Right lobe of liver (tissue), 6 donors: ENCODE data around the gene XKR8. TPM values are rescaled to one million over a fixed set of nuclear protein-coding genes. Genes with fewer than 3 reads are reported as not detected.

Source experiments
- ATAC-seq, 4 donors: fragments of 200-7000 bp; cut with Tn5 transposase; one replicate each; pipeline ENCODE4 v1.9.1; 2020; ENCODE audit warnings: mild to moderate bottlenecking in 4 of 4, moderate library complexity in 4 of 4
- DNase-seq, 3 donors: peaks; one replicate each; pipeline ENCODE4 v3.0.0-alpha.2; 2020
- H3K27ac ChIP-seq, 3 donors: fragments of 200-600 bp; one replicate each; pipeline ENCODE4 v1.8.0; 2022
- H3K27me3 ChIP-seq, 2 donors: fragments of 200-600 bp; one replicate each; pipeline ENCODE4 v1.8.0; 2022
- H3K36me3 ChIP-seq, 4 donors: fragments of 200-600 bp; sonication (generic) in 1 of 4; one replicate each; pipeline versions ENCODE4 v1.5.1 to v1.8.0; 2017 to 2022; ENCODE audit warnings: control low read depth in 1 of 4
- H3K4me1 ChIP-seq, 4 donors: fragments of 200-600 bp; sonication (generic) in 1 of 4; one replicate each; pipeline versions ENCODE4 v1.5.1 to v1.8.0; 2017 to 2022; ENCODE audit warnings: control low read depth in 1 of 4
- H3K4me3 ChIP-seq, 3 donors: fragments of 200-600 bp; one replicate each; pipeline ENCODE4 v1.8.0; 2022
- H3K9me3 ChIP-seq, 4 donors: fragments of 200-600 bp; sonication (generic) in 1 of 4; one replicate each; pipeline versions ENCODE4 v1.5.1 to v1.8.0; 2017 to 2022; ENCODE audit warnings: control low read depth in 1 of 4
- POLR2A ChIP-seq: fragments of 450-650 bp; IDR thresholded peaks from one replicate; pipeline ENCODE4 v1.6.1; 2017; ENCODE audit warnings: antibody characterized with exemption, mild to moderate bottlenecking
- WGBS: methylation state at CpG from one replicate; pipeline ENCODE4 v1.1.6; 2018; ENCODE audit warnings: low coverage, low lambda C conversion rate; ENCODE audit not compliant: insufficient coverage; ENCODE audit errors: missing lambda C conversion rate; 5-methylcytosine and 5-hydroxymethylcytosine counted together
- intact Hi-C, 2 donors: fragments of 100-400 bp; cut with DNase I; formaldehyde crosslinking; loops; one replicate each; pipeline versions ENCODE4 v1.11.2 to v1.14.1; 2022
- total RNA-seq, 6 experiments: library from RNA; depleted of rRNA in 2 of 6; stranded (reverse); fragments of >200 nt in 2 of 6; fragmentation: NEBNext Ultra II Directional in 3 of 6; extraction: Animal tissue kit (Norgen Biotek cat#: 25700) in 3 of 6; gene quantifications; one replicate each; pipeline versions ENCODE4 v1.1.0 to v1.2.4, GENCODE V29; 2016 to 2023
- TF ChIP-seq, protein P1 (sequence below), 4 donors: fragments of 200-600 bp in 3 of 4; fragments of 450-650 bp in 1 of 4; IDR thresholded peaks; one replicate each; pipeline versions ENCODE4 v1.5.1 to v1.8.0; 2016 to 2022; ENCODE audit warnings: antibody characterized with exemption in 4 of 4, mild to moderate bottlenecking in 2 of 4
- donor health status: DM: no; HTN: yes; CAD: no.
- donor health status: DM: no; HTN: no; CAD: no.
- donor health status: DM: no; HTN: no; CAD: no.
- donor health status: DM: no; HTN: yes; CAD: no.
- donor health status: DM: no; HTN: yes; CAD: no.

XKR8 gene
- total RNA-seq, 6 experiments from 2014 or later, result 5.5 to 8.7 (median 7.1) TPM

DNA sequence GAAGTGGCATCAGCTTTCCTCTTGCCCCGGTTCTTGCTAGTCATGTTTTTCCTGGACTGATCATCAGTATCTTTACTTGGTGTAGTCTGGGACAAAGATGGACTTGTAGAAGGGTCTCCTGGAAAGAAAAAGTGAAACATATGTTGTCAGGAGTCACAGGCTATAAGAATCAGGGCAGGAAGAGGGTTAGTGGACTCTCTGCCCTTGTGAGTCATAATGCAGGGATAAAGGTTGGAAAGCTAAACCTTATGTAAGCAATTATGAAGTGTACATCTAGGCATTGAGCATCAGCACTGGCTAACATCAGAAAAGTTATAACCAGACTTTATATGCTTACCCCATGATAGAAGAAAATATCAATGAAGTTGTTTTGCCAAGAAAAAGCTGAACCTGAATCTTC lies 51.2 kb downstream of the XKR8 start:
- Histone ChIP-seq H3K4me3 (no peak overlapping the region), H3K36me3 (peaks cover 0 to 30% (median 12%) of the 10 kb centered on the region in 4 donors), H3K4me1 (no peaks in the 10 kb centered on the region), H3K27ac (no peak overlapping the region), H3K9me3 (no peaks in the 10 kb centered on the region), H3K27me3 (no peaks in the 10 kb centered on the region)
- DNase-seq (no peak), ATAC-seq (peak in 1 of 4 donors; percentile 71)
- WGBS, result 100% methylated on average over 1 of the region's 1 CpG
- TF ChIP-seq POLR2A, result no peak
- TF ChIP-seq, protein P1, sequence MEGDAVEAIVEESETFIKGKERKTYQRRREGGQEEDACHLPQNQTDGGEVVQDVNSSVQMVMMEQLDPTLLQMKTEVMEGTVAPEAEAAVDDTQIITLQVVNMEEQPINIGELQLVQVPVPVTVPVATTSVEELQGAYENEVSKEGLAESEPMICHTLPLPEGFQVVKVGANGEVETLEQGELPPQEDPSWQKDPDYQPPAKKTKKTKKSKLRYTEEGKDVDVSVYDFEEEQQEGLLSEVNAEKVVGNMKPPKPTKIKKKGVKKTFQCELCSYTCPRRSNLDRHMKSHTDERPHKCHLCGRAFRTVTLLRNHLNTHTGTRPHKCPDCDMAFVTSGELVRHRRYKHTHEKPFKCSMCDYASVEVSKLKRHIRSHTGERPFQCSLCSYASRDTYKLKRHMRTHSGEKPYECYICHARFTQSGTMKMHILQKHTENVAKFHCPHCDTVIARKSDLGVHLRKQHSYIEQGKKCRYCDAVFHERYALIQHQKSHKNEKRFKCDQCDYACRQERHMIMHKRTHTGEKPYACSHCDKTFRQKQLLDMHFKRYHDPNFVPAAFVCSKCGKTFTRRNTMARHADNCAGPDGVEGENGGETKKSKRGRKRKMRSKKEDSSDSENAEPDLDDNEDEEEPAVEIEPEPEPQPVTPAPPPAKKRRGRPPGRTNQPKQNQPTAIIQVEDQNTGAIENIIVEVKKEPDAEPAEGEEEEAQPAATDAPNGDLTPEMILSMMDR (IDR thresholded peaks at IDR 0.05), result no peak
- intact Hi-C loops, result no loop called here

Other genes starting within 250 kb of the XKR8 start
- gene FAM76A, start 234.0 kb upstream of the XKR8 start, total RNA-seq, result 1 to 10 TPM; 3.5 to 7.4 (median 4.9) TPM
- 10 to 100 TPM; 15.2 to 32.7 (median 19.5) TPM for gene STX12, start 186.8 kb upstream of the XKR8 start, total RNA-seq
- 10 to 100 TPM; 12.4 to 18.6 (median 13.0) TPM for gene PPP1R8, start 129.2 kb upstream of the XKR8 start, total RNA-seq
- gene THEMIS2, start 87.4 kb upstream of the XKR8 start, total RNA-seq, result 10 to 100 TPM in 1 of 6 experiments, 1 to 10 TPM in 5; 3.3 to 14.3 (median 7.6) TPM
- 10 to 100 TPM in 5 of 6 experiments, 1 to 10 TPM in 1; 10.0 to 17.6 (median 11.8) TPM for gene RPA2, start 45.4 kb upstream of the XKR8 start, total RNA-seq
- gene SMPDL3B, start 25.0 kb upstream of the XKR8 start, total RNA-seq, result 1 to 10 TPM in 1 of 6 experiments, under 1 TPM in 3, not detected in 2; 0.14 to 1.1 (median 0.49) TPM
- gene EYA3, start 128.6 kb downstream of the XKR8 start, total RNA-seq, result 10 to 100 TPM in 1 of 6 experiments, 1 to 10 TPM in 5; 6.6 to 10.2 (median 7.3) TPM
- gene PTAFR, start 216.7 kb downstream of the XKR8 start, total RNA-seq, result 1 to 10 TPM in 5 of 6 experiments, under 1 TPM in 1; 0.90 to 5.2 (median 1.9) TPM